Measurements from ENCODE around the gene ADAMTS9. TPM values are rescaled to one million over a fixed set of nuclear protein-coding genes. Genes with fewer than 3 reads are reported as not detected.

ADAMTS9 gene
- total and polyA plus RNA-seq, 10 of the 15 experiments (the other 5 are each of a cell fraction or from before 2014, with no cell fraction given) = 0.08 TPM; not detected in 9

DNA sequence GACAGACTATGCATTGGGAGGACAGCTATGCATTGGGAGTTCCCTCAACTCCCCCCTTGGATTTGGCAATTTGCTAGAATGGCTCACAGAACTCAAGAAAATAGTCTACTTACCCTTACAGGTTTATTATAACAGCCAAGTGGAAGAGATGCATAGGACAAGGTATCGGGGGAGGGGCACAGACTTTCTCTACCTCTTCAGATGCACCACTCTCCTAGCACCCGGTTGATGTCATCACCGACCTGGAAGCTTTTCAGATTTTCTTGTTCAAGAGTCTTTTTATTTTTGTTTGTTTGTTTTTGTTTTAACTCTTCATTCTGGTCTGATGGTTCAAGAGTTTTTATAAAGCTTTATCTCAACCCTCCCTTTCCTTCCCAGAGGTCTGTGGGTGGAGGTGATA lies 20.7 kb upstream of the ADAMTS9 start:
- POLR2A ChIA-PET = no interaction called here
- no peak overlapping the region for H2AFZ ChIP-seq (ENCODE audit: control insufficient read depth, low read depth, low read length)
- no peak for DNase-seq (ENCODE audit: low read depth, low spot score)
- BruUV-seq (replicated peaks) = no TSS peak
- CTCF ChIA-PET = no interaction called here
- H3K27ac ChIP-seq (ENCODE audit: control insufficient read depth, insufficient read depth) = no peak overlapping the region
- H3K27me3 ChIP-seq (replicated peaks in 1 of 2; ENCODE audit: control insufficient read depth in 2 of 2, insufficient read depth in 2 of 2, low read length in 1 of 2) = no peaks in the 10 kb centered on the region
- no peak for ATAC-seq
- SMC1A ChIA-PET (ENCODE audit: uncharacterized antibody, unreplicated experiment) = no interaction called here
- 0% methylated on average over 3 of the region's 3 CpGs for WGBS (ENCODE audit: insufficient coverage, insufficient replicate concordance, low lambda C conversion rate, missing lambda C conversion rate)
- H3K36me3 ChIP-seq (ENCODE audit: control insufficient read depth in 2 of 2, insufficient read depth in 2 of 2, low read length in 1 of 2) = no peaks in the 10 kb centered on the region
- no peaks in the 10 kb centered on the region for H3K4me1 ChIP-seq (ENCODE audit: control insufficient read depth, insufficient read depth, low read length)
- H3K9me3 ChIP-seq (replicated peaks; ENCODE audit: control insufficient read depth, insufficient read depth, low read length) = no peaks in the 10 kb centered on the region
- RAD21 ChIA-PET (ENCODE audit: unreplicated experiment) = interaction anchor here (0.9 kb wide), 1 partner anchor 59 kb away, joined by 3 read pairs; no protein-coding TSS in a partner anchor
- no peaks in the 10 kb centered on the region for H3K79me2 ChIP-seq (ENCODE audit: control insufficient read depth, insufficient read depth, low read length)
- no peak overlapping the region for H3K4me3 ChIP-seq
- FAIRE-seq = no peak
- H3K4me2 ChIP-seq (ENCODE audit: control insufficient read depth, insufficient read depth) = no peak overlapping the region
- no peak overlapping the region for H3K9ac ChIP-seq (ENCODE audit: control insufficient read depth, insufficient read depth, low read length)
- intact Hi-C loops (cut with micrococcal nuclease; ENCODE audit: unreplicated experiment) = no loop called here
- in situ Hi-C loops (cut with MboI) = no loop called here
- TF ChIP-seq ZSCAN29 (IDR thresholded peaks at IDR 0.05) = no peak
- no peak for TF ChIP-seq TARDBP (IDR thresholded peaks at IDR 0.05; ENCODE audit: borderline replicate concordance)
- no peak for TF ChIP-seq NFYB (IDR thresholded peaks at IDR 0.05; ENCODE audit: insufficient read depth, low read depth, low read length)
- TF ChIP-seq RAD21 (IDR thresholded peaks at IDR 0.05; ENCODE audit: insufficient read depth, low read depth, low read length) = no peak
- TF ChIP-seq, protein P1, sequence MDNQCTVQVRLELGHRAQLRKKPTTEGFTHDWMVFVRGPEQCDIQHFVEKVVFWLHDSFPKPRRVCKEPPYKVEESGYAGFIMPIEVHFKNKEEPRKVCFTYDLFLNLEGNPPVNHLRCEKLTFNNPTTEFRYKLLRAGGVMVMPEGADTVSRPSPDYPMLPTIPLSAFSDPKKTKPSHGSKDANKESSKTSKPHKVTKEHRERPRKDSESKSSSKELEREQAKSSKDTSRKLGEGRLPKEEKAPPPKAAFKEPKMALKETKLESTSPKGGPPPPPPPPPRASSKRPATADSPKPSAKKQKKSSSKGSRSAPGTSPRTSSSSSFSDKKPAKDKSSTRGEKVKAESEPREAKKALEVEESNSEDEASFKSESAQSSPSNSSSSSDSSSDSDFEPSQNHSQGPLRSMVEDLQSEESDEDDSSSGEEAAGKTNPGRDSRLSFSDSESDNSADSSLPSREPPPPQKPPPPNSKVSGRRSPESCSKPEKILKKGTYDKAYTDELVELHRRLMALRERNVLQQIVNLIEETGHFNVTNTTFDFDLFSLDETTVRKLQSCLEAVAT (IDR thresholded peaks at IDR 0.05) = no peak
- no peak for TF ChIP-seq FOXM1 (IDR thresholded peaks at IDR 0.05; ENCODE audit: low read depth, low read length)
- no peak for TF ChIP-seq ASH2L (IDR thresholded peaks at IDR 0.05; ENCODE audit: borderline replicate concordance, low read depth)
- no peak for TF ChIP-seq ZNF207 (IDR thresholded peaks at IDR 0.05; ENCODE audit: borderline replicate concordance)
- TF ChIP-seq, protein P2, sequence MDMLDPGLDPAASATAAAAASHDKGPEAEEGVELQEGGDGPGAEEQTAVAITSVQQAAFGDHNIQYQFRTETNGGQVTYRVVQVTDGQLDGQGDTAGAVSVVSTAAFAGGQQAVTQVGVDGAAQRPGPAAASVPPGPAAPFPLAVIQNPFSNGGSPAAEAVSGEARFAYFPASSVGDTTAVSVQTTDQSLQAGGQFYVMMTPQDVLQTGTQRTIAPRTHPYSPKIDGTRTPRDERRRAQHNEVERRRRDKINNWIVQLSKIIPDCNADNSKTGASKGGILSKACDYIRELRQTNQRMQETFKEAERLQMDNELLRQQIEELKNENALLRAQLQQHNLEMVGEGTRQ (IDR thresholded peaks at IDR 0.05; ENCODE audit: borderline replicate concordance, low read depth, low read length) = no peak
- no peak for TF ChIP-seq SMC3 (IDR thresholded peaks at IDR 0.05; ENCODE audit: borderline replicate concordance, low read length)
- TF ChIP-seq POLR2AphosphoS5 (IDR thresholded peaks at IDR 0.05; ENCODE audit: low read length) = no peak
- TF ChIP-seq CBX5 (IDR thresholded peaks at IDR 0.05; ENCODE audit: low read depth) = no peak
- TF ChIP-seq MEF2B (IDR thresholded peaks at IDR 0.05; ENCODE audit: partially characterized antibody, poor library complexity, severe bottlenecking) = no peak
- TF ChIP-seq, protein P3, sequence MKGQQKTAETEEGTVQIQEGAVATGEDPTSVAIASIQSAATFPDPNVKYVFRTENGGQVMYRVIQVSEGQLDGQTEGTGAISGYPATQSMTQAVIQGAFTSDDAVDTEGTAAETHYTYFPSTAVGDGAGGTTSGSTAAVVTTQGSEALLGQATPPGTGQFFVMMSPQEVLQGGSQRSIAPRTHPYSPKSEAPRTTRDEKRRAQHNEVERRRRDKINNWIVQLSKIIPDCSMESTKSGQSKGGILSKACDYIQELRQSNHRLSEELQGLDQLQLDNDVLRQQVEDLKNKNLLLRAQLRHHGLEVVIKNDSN (IDR thresholded peaks at IDR 0.05; ENCODE audit: borderline replicate concordance, extremely low read length, insufficient read depth, low read depth, low read length) = no peak
- TF ChIP-seq TAF1 (IDR thresholded peaks at IDR 0.05; ENCODE audit: borderline replicate concordance, low read depth, low read length) = no peak
- TF ChIP-seq, protein P4, sequence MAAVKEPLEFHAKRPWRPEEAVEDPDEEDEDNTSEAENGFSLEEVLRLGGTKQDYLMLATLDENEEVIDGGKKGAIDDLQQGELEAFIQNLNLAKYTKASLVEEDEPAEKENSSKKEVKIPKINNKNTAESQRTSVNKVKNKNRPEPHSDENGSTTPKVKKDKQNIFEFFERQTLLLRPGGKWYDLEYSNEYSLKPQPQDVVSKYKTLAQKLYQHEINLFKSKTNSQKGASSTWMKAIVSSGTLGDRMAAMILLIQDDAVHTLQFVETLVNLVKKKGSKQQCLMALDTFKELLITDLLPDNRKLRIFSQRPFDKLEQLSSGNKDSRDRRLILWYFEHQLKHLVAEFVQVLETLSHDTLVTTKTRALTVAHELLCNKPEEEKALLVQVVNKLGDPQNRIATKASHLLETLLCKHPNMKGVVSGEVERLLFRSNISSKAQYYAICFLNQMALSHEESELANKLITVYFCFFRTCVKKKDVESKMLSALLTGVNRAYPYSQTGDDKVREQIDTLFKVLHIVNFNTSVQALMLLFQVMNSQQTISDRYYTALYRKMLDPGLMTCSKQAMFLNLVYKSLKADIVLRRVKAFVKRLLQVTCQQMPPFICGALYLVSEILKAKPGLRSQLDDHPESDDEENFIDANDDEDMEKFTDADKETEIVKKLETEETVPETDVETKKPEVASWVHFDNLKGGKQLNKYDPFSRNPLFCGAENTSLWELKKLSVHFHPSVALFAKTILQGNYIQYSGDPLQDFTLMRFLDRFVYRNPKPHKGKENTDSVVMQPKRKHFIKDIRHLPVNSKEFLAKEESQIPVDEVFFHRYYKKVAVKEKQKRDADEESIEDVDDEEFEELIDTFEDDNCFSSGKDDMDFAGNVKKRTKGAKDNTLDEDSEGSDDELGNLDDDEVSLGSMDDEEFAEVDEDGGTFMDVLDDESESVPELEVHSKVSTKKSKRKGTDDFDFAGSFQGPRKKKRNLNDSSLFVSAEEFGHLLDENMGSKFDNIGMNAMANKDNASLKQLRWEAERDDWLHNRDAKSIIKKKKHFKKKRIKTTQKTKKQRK (IDR thresholded peaks at IDR 0.05; ENCODE audit: low read depth, low read length) = no peak
- TF ChIP-seq NRF1 (conservative IDR thresholded peaks at IDR 0.05; ENCODE audit: low read depth, low read length) = no peak
- no peak for TF ChIP-seq LARP7 (IDR thresholded peaks at IDR 0.05)
- H4K20me1 ChIP-seq (ENCODE audit: control insufficient read depth, insufficient read depth) = no peaks in the 10 kb centered on the region
